OCI-LY7 (cell line): Measurements from ENCODE around the gene CXCL8. TPM values are rescaled to one million over a fixed set of nuclear protein-coding genes. Genes with fewer than 3 reads are reported as not detected.
A peak's percentile ranks its signal among the peaks of the same experiment; 100 is the strongest.

Source experiments
- BruUV-seq: library from RNA; stranded (reverse); fragments of 400-500 nt; replicated peaks from 2 replicates; lab custom pipeline; 2021; lab: Mats Ljungman, UMichigan
- CTCF ChIA-PET: fragments of 300-600 bp; sonication (Branson Sonifier 250); formaldehyde crosslinking; loops from one replicate; lab custom pipeline; 2022; ENCODE audit warnings: antibody characterized with exemption; ENCODE audit not compliant: unreplicated experiment; lab: Charles Lee
- POLR2A ChIA-PET: fragments of 300-600 bp; sonication (Branson Sonifier 250); formaldehyde crosslinking; loops from one replicate; lab custom pipeline; 2022; ENCODE audit warnings: antibody characterized with exemption; lab: Charles Lee
- DNase-seq: peaks from one replicate; pipeline ENCODE4 v3.0.0-alpha.2; 2015; ENCODE audit warnings: low spot score
- H2AFZ ChIP-seq: fragments of 200-600 bp; sonication (generic), shearing (Covaris generic); 2 replicates; pipeline ENCODE4 v1.6.1; 2014; ENCODE audit warnings: mild to moderate bottlenecking, antibody characterized with exemption, low read length, moderate library complexity
- H3K27ac ChIP-seq: fragments of 200-600 bp; sonication (generic); 2 replicates; pipeline ENCODE4 v1.5.1; 2014; ENCODE audit warnings: mixed run types, low read depth, mild to moderate bottlenecking, moderate library complexity, low read length, inconsistent platforms; ENCODE audit not compliant: poor library complexity, severe bottlenecking
- H3K36me3 ChIP-seq: fragments of 200-600 bp; sonication (generic); 2 replicates; pipeline ENCODE4 v1.6.1; 2014; ENCODE audit warnings: mild to moderate bottlenecking, antibody characterized with exemption, low read length, moderate library complexity, mixed read lengths; ENCODE audit not compliant: insufficient read depth
- H3K4me1 ChIP-seq: fragments of 200-600 bp; sonication (generic); 2 replicates; pipeline ENCODE4 v1.5.1; 2014; ENCODE audit warnings: mild to moderate bottlenecking, low read length; ENCODE audit not compliant: insufficient read depth, poor library complexity, severe bottlenecking
- H3K4me2 ChIP-seq: fragments of 200-600 bp; sonication (generic); 2 replicates; pipeline ENCODE4 v1.6.1; 2014; ENCODE audit warnings: mild to moderate bottlenecking, low read length
- H3K4me3 ChIP-seq: fragments of 200-600 bp; sonication (generic); 2 replicates; pipeline ENCODE4 v1.5.1; 2014; ENCODE audit warnings: mild to moderate bottlenecking, low read depth, low read length; ENCODE audit not compliant: poor library complexity, severe bottlenecking
- H3K79me2 ChIP-seq: fragments of 200-600 bp; sonication (generic); 2 replicates; pipeline ENCODE4 v1.6.1; 2016; ENCODE audit warnings: low read depth, mild to moderate bottlenecking, low read length, moderate library complexity, mixed read lengths; ENCODE audit not compliant: insufficient read depth
- H3K9me2 ChIP-seq: fragments of 200-600 bp; sonication (generic); 2 replicates; pipeline ENCODE4 v1.6.1; 2016; ENCODE audit warnings: mild to moderate bottlenecking, low read length, mixed read lengths; ENCODE audit not compliant: insufficient read depth
- H3K9me3 ChIP-seq: fragments of 200-600 bp; sonication (generic); 2 replicates; pipeline ENCODE4 v1.6.1; 2014; ENCODE audit warnings: mild to moderate bottlenecking, mixed run types, low read length, mixed read lengths
- H4K20me1 ChIP-seq: fragments of 200-600 bp; sonication (generic); 2 replicates; pipeline ENCODE4 v1.6.1; 2014; ENCODE audit warnings: mild to moderate bottlenecking, antibody characterized with exemption, low read length, moderate library complexity, mixed read lengths; ENCODE audit not compliant: insufficient read depth
- CTCF ChIP-seq: fragments of 200-600 bp; sonication (generic); conservative IDR thresholded peaks from 2 replicates; pipeline ENCODE4 v1.5.1; 2014; ENCODE audit warnings: mild to moderate bottlenecking, antibody characterized with exemption, low read length, moderate library complexity, mixed read lengths
- EZH2phosphoT487 ChIP-seq: fragments of 200-600 bp; sonication (generic); IDR thresholded peaks from 2 replicates; pipeline ENCODE4 v1.6.1; 2018; ENCODE audit warnings: low read depth, borderline replicate concordance, mild to moderate bottlenecking, mixed run types, antibody characterized with exemption, low read length, moderate library complexity, mixed read lengths
- intact Hi-C: fragments of 100-400 bp; cut with micrococcal nuclease; formaldehyde crosslinking; loops from one replicate; pipeline ENCODE4 v1.10.0; 2022; ENCODE audit not compliant: unreplicated experiment
- total RNA-seq, 2 experiments: library from RNA; depleted of rRNA in 1 of 2; stranded (reverse); fragments of >200 nt in 1 of 2; shearing (Covaris generic) in 1 of 2; gene quantifications; 2 replicates each; pipeline ENCODE4 v1.2.3, GENCODE V29; 2014 to 2022

Gene CXCL8
- total RNA-seq, 2 experiments from 2014 or later: not detected

- no peak for DNase-seq
- Histone ChIP-seq H3K4me2 (no peak overlapping the region), H3K9me3 (no peaks in the 10 kb centered on the region), H3K9me2 (no peaks in the 10 kb centered on the region), H4K20me1 (no peaks in the 10 kb centered on the region), H3K4me3 (no peak overlapping the region), H3K36me3 (no peaks in the 10 kb centered on the region), H2AFZ (no peak overlapping the region), H3K79me2 (no peaks in the 10 kb centered on the region), H3K4me1 (no peaks in the 10 kb centered on the region), H3K27ac (no peak overlapping the region)
- CTCF ChIA-PET: no interaction called here
- TF ChIP-seq CTCF: no peak
- no peak for TF ChIP-seq EZH2phosphoT487
- no TSS peak for BruUV-seq
- POLR2A ChIA-PET: no interaction called here
- intact Hi-C loops: no loop called here
Observed at GRCh38 chr4:73732759-73733431, 7.5 kb upstream of the CXCL8 start.

- H3K4me1 ChIP-seq: no peaks in the 10 kb centered on the region
- H3K27ac ChIP-seq: no peak overlapping the region
- no peak overlapping the region for H3K4me3 ChIP-seq
- TF ChIP-seq EZH2phosphoT487: no peak
- TF ChIP-seq CTCF: no peak
- no peaks in the 10 kb centered on the region for H3K79me2 ChIP-seq
- DNase-seq: no peak
- no peaks in the 10 kb centered on the region for H3K9me2 ChIP-seq
- no peaks in the 10 kb centered on the region for H3K36me3 ChIP-seq
- no peaks in the 10 kb centered on the region for H4K20me1 ChIP-seq
- H3K9me3 ChIP-seq: no peaks in the 10 kb centered on the region
- BruUV-seq: no TSS peak
- no peak overlapping the region for H2AFZ ChIP-seq
- ChIA-PET CTCF (no interaction called here), POLR2A (no interaction called here)
- intact Hi-C loops: no loop called here
- no peak overlapping the region for H3K4me2 ChIP-seq
Observed at GRCh38 chr4:73734530-73735001, 5.8 kb upstream of the CXCL8 start.

- Histone ChIP-seq H3K9me2 (no peaks in the 10 kb centered on the region), H2AFZ (no peak overlapping the region), H3K79me2 (no peaks in the 10 kb centered on the region), H3K4me1 (no peaks in the 10 kb centered on the region), H3K27ac (no peak overlapping the region), H3K9me3 (no peaks in the 10 kb centered on the region), H4K20me1 (no peaks in the 10 kb centered on the region), H3K4me3 (no peak overlapping the region), H3K4me2 (no peak overlapping the region), H3K36me3 (no peaks in the 10 kb centered on the region)
- intact Hi-C loops: no loop called here
- BruUV-seq: no TSS peak
- CTCF ChIA-PET: no interaction called here
- peak; percentile 13 for DNase-seq
- TF ChIP-seq CTCF (no peak), EZH2phosphoT487 (no peak)
- POLR2A ChIA-PET: interaction anchor here (1.7 kb wide), 1 partner anchor 28 kb away, joined by 5 read pairs; no protein-coding TSS in a partner anchor
Observed at GRCh38 chr4:73735231-73735630, 5.1 kb upstream of the CXCL8 start.
